Thoracic aorta (tissue), 2 donors: ENCODE results near the gene LYST. TPM values are rescaled to one million over a fixed set of nuclear protein-coding genes. Genes with fewer than 3 reads are reported as not detected.

ENCODE experiments used
- ATAC-seq: fragments of 150-250 bp; one replicate; pipeline ENCODE4 v1.8.0; 2017; ENCODE audit warnings: low read depth; ENCODE audit not compliant: insufficient number of reproducible peaks, low FRiP score
- DNase-seq: peaks from one replicate; pipeline ENCODE4 v3.0.0-alpha.2; 2020; ENCODE audit warnings: low spot score
- H3K27ac ChIP-seq, 2 donors: fragments of 200-600 bp; sonication (generic); 1 replicate in 1 of 2; 2 replicates in 1 of 2; pipeline ENCODE4 v1.5.1; 2016; ENCODE audit warnings: mild to moderate bottlenecking in 2 of 2, moderate library complexity in 2 of 2
- H3K27me3 ChIP-seq: fragments of 200-600 bp; sonication (generic); replicated peaks from 2 replicates; pipeline ENCODE4 v1.6.0; 2016; ENCODE audit warnings: mild to moderate bottlenecking; ENCODE audit not compliant: insufficient read depth
- H3K36me3 ChIP-seq: fragments of 200-600 bp; sonication (generic); one replicate; pipeline ENCODE4 v1.5.1; 2016
- H3K4me1 ChIP-seq, 2 donors: fragments of 200-600 bp; sonication (generic); 1 replicate in 1 of 2; 2 replicates in 1 of 2; pipeline versions ENCODE4 v1.5.1 to v1.6.0; 2016; ENCODE audit warnings: low read depth in 2 of 2, mild to moderate bottlenecking in 1 of 2; ENCODE audit not compliant: control insufficient read depth in 1 of 2
- H3K4me3 ChIP-seq: fragments of 200-600 bp; sonication (generic); 2 replicates; pipeline ENCODE4 v1.5.1; 2016; ENCODE audit warnings: mild to moderate bottlenecking
- H3K9me3 ChIP-seq: fragments of 200-600 bp; sonication (generic); 2 replicates; pipeline ENCODE4 v1.5.1; 2016
- total RNA-seq, 2 donors: library from RNA; depleted of rRNA; stranded (reverse); fragments of >200 nt; gene quantifications; one replicate each; pipeline versions ENCODE4 v1.1.0 to v1.2.3, GENCODE V29; 2016
- TF ChIP-seq, protein P1 (sequence below): fragments of 200-600 bp; sonication (generic); IDR thresholded peaks from one replicate; pipeline ENCODE4 v1.5.1; 2019; ENCODE audit warnings: antibody characterized with exemption

Gene LYST
- total RNA-seq, 2 donors from 2014 or later, result 32.5 to 32.8 TPM

DNA sequence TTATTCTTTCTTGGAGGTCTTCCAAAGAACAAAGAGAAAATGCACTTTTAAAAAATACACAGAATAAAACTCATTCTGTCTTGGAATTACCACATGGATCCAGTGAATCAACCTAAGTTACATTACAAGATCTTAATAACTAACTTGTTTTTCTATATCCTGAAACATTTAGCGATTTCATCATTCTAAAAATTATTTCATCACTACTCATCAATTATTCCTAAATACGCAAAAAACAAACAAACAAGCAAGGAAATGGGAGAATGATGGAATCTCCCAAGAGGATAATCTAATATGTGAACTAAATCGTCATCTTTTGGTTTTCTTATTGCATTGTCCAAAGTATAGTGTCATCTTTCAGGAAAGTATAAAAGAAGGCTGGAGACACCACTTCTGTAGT is 178.6 kb downstream of the LYST start:
- no peak for DNase-seq
- peaks cover 18% of the 10 kb centered on the region for H3K36me3 ChIP-seq
- no peak for ATAC-seq
- no peak overlapping the region for H3K4me3 ChIP-seq
- H3K9me3 ChIP-seq, result no peaks in the 10 kb centered on the region
- H3K27me3 ChIP-seq, result no peaks in the 10 kb centered on the region
- H3K27ac ChIP-seq, result no peak overlapping the region
- no peaks in the 10 kb centered on the region for H3K4me1 ChIP-seq
- TF ChIP-seq, protein P1, sequence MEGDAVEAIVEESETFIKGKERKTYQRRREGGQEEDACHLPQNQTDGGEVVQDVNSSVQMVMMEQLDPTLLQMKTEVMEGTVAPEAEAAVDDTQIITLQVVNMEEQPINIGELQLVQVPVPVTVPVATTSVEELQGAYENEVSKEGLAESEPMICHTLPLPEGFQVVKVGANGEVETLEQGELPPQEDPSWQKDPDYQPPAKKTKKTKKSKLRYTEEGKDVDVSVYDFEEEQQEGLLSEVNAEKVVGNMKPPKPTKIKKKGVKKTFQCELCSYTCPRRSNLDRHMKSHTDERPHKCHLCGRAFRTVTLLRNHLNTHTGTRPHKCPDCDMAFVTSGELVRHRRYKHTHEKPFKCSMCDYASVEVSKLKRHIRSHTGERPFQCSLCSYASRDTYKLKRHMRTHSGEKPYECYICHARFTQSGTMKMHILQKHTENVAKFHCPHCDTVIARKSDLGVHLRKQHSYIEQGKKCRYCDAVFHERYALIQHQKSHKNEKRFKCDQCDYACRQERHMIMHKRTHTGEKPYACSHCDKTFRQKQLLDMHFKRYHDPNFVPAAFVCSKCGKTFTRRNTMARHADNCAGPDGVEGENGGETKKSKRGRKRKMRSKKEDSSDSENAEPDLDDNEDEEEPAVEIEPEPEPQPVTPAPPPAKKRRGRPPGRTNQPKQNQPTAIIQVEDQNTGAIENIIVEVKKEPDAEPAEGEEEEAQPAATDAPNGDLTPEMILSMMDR, result no peak

DNA sequence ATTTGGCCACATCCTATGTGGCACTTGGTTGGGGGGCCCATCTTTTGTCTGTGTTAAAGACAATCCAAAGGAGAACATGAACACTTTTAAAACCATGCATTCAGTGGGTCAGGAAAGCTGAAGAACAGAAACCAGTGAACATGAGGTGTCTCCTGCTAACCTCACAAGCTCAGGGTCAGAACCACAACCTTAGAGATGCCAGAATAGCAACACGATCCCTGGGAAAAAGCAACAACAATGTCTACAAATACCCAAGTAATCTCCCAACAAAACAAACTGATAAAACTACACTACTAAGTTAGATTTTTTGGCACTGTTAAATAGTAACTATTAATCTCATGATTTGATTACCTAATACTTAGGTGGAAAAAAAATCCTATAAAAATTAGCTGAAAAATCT is 183.1 kb downstream of the LYST start:
- Histone ChIP-seq H3K4me1 (no peaks in the 10 kb centered on the region), H3K27ac (no peak overlapping the region), H3K27me3 (no peaks in the 10 kb centered on the region), H3K4me3 (no peak overlapping the region), H3K9me3 (no peaks in the 10 kb centered on the region), H3K36me3 (peaks cover 12% of the 10 kb centered on the region)
- no peak for ATAC-seq
- no peak for DNase-seq
- TF ChIP-seq, protein P1, result no peak

DNA sequence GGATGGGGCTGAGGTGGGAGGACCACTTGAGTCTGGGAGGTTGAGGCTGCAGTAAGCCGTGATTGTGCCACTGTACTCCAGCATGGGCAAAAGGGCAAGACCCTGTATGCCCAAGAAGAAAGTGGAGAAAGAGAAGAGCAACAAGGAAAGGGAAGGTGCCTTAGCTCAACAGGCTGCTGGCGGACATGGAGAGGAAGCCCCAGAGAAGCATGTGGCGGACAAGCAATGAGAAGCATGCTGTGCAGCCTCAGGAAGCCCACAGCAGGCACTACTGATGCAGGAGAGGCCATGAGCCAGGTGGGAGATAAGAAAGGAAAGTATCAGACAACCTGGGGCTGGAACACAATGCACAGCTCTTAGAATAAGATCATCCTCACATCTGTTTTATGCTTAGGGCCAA is 184.5 kb downstream of the LYST start:
- ATAC-seq (no peak), DNase-seq (no peak)
- Histone ChIP-seq H3K27ac (no peak overlapping the region), H3K9me3 (no peaks in the 10 kb centered on the region), H3K4me1 (no peaks in the 10 kb centered on the region), H3K4me3 (no peak overlapping the region), H3K36me3 (peaks cover 12% of the 10 kb centered on the region), H3K27me3 (no peaks in the 10 kb centered on the region)
- TF ChIP-seq, protein P1, result no peak

DNA sequence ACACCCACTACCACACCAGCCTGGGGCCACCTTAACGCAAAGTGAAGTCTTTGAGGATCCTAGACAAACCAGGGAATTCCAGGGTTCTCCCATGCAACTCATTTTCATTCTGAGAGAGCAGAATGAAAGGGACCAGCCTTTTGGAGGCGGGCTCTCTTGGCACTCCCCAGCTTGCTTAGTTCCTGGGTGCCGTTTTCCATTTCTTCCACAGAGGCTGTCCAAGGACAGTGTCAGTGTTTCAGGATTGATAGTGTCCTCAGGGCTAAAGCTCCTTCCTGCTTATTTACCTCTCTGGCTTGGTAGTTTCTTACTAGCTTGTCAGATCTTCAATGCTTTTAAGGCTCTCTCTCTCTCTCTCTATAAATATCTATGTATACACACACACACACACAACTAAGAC is 187.1 kb downstream of the LYST start:
- TF ChIP-seq, protein P1, result no peak
- H3K36me3 ChIP-seq, result peaks cover 25% of the 10 kb centered on the region
- no peak for ATAC-seq

DNA sequence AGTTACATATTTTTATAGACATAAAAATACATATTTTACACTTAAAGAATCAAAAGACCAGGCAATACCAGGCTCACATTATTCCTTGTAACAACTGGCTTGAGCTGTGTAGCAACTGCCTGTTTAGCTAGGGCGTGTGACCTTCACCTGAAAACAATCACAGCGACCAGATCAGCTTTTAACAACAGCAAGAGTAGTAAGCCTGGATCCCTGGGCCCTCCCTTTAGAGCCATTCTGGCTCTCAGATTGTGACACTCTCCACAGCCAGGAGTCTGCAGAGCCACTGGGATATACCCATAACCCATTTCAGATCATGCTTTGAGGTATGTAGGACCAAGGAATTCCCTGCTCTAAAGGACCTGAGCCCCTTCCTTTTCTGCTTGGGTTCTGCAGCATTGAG is 187.7 kb downstream of the LYST start:
- H3K27me3 ChIP-seq, result no peaks in the 10 kb centered on the region
- peaks cover 24% of the 10 kb centered on the region for H3K36me3 ChIP-seq
- ATAC-seq (no peak), DNase-seq (no peak)
- TF ChIP-seq, protein P1, result no peak
- H3K4me1 ChIP-seq, result no peaks in the 10 kb centered on the region
- no peak overlapping the region for H3K27ac ChIP-seq
- H3K9me3 ChIP-seq, result peaks cover 4% of the 10 kb centered on the region
- H3K4me3 ChIP-seq, result no peak overlapping the region

More for the DNA sequence above, 187.1 kb downstream of the LYST start:
- no peak for DNase-seq
- H3K27me3 ChIP-seq, result no peaks in the 10 kb centered on the region
- no peaks in the 10 kb centered on the region for H3K4me1 ChIP-seq
- H3K9me3 ChIP-seq, result peaks cover 4% of the 10 kb centered on the region
- no peak overlapping the region for H3K4me3 ChIP-seq
- no peak overlapping the region for H3K27ac ChIP-seq
